GM12878 (cell line): ENCODE results near the gene IGFBP3. TPM values are rescaled to one million over a fixed set of nuclear protein-coding genes. Genes with fewer than 3 reads are reported as not detected.

Experiments used
- ATAC-seq: fragments of 200-7000 bp; cut with Tn5 transposase; 3 replicates; pipeline ENCODE4 v1.9.1; 2020; ENCODE audit warnings: mild to moderate bottlenecking, moderate library complexity
- BruUV-seq: library from RNA; stranded (reverse); fragments of 400-500 nt; replicated peaks from 2 replicates; lab custom pipeline; 2021; lab: Mats Ljungman, UMichigan
- CTCF ChIA-PET: fragments of 300-600 bp; sonication (Branson Sonifier 250); formaldehyde crosslinking; extraction: SDS; loops from one replicate; lab custom pipeline; 2021; ENCODE audit warnings: inconsistent platforms; lab: Yijun Ruan, JAX
- POLR2A ChIA-PET: fragments of 350-600 bp; formaldehyde crosslinking; extraction: SDS; loops from one replicate; lab custom pipeline; 2021; ENCODE audit warnings: inconsistent platforms; lab: Charles Lee
- RAD21 ChIA-PET: fragments of 300-600 bp; sonication (Branson Sonifier 250); formaldehyde crosslinking; loops from one replicate; lab custom pipeline; 2023; ENCODE audit warnings: antibody characterized with exemption; ENCODE audit not compliant: unreplicated experiment; lab: Charles Lee
- SMC1A ChIA-PET: fragments of 300-600 bp; sonication (Branson Sonifier 250); formaldehyde crosslinking; loops from one replicate; lab custom pipeline; 2023; ENCODE audit not compliant: unreplicated experiment, uncharacterized antibody; lab: Charles Lee
- DNase-seq: peaks from one replicate; pipeline ENCODE4 v3.0.0-alpha.2; 2011; ENCODE audit warnings: low read depth, low spot score
- FAIRE-seq: peaks from 3 replicates; lab custom pipeline; 2011; peaks lifted over from hg19 to GRCh38; lab: Jason Lieb, UNC
- H2AFZ ChIP-seq: 2 replicates; pipeline ENCODE4 v1.6.0; 2011; ENCODE audit warnings: low read depth, low read length, control low read depth; ENCODE audit not compliant: control insufficient read depth
- H3K27ac ChIP-seq: 2 replicates; pipeline ENCODE4 v1.5.1; 2011; ENCODE audit warnings: control low read depth; ENCODE audit not compliant: control insufficient read depth, insufficient read depth
- H3K27me3 ChIP-seq, 2 experiments: replicated peaks in 1 of 2; 2 replicates each; pipeline versions ENCODE4 v1.6.0 to v1.6.1; 2011; ENCODE audit warnings: low read length in 1 of 2; ENCODE audit not compliant: control insufficient read depth in 2 of 2, insufficient read depth in 2 of 2
- H3K36me3 ChIP-seq, 2 experiments: 2 replicates each; pipeline ENCODE4 v1.5.1; 2011; ENCODE audit warnings: low read length in 1 of 2; ENCODE audit not compliant: control insufficient read depth in 2 of 2, insufficient read depth in 2 of 2
- H3K4me1 ChIP-seq: 2 replicates; pipeline ENCODE4 v1.6.1; 2011; ENCODE audit warnings: mild to moderate bottlenecking, low read length, moderate library complexity, mixed read lengths; ENCODE audit not compliant: control insufficient read depth, insufficient read depth
- H3K4me2 ChIP-seq: 2 replicates; pipeline ENCODE4 v1.6.0; 2011; ENCODE audit warnings: control low read depth; ENCODE audit not compliant: control insufficient read depth, insufficient read depth
- H3K4me3 ChIP-seq: fragments of 200-600 bp; sonication (generic); 2 replicates; pipeline ENCODE4 v1.5.1; 2016
- H3K79me2 ChIP-seq: 2 replicates; pipeline ENCODE4 v1.6.0; 2011; ENCODE audit warnings: low read length; ENCODE audit not compliant: control insufficient read depth, insufficient read depth
- H3K9ac ChIP-seq: 2 replicates; pipeline ENCODE4 v1.8.0; 2011; ENCODE audit warnings: low read length, control low read depth, mixed read lengths; ENCODE audit not compliant: control insufficient read depth, insufficient read depth
- H3K9me3 ChIP-seq: replicated peaks from 3 replicates; pipeline ENCODE4 v1.5.1; 2011; ENCODE audit warnings: mild to moderate bottlenecking, low read length; ENCODE audit not compliant: control insufficient read depth, insufficient read depth
- H4K20me1 ChIP-seq: 2 replicates; pipeline ENCODE4 v1.6.0; 2011; ENCODE audit not compliant: control insufficient read depth, insufficient read depth
- CREM ChIP-seq: IDR thresholded peaks from 2 replicates; pipeline ENCODE4 v1.6.1; 2014; ENCODE audit warnings: antibody characterized with exemption, low read depth
- HSF1 ChIP-seq: fragments of 150-350 bp; IDR thresholded peaks from 2 replicates; pipeline ENCODE4 v1.6.1; 2014; ENCODE audit warnings: mild to moderate bottlenecking, low read depth, low read length
- IRF3 ChIP-seq: fragments of 450-650 bp; IDR thresholded peaks from 2 replicates; pipeline ENCODE4 v1.6.1; 2014; ENCODE audit warnings: mild to moderate bottlenecking
- MYB ChIP-seq: fragments of 150-350 bp; IDR thresholded peaks from 2 replicates; pipeline ENCODE4 v1.6.1; 2014; ENCODE audit warnings: mild to moderate bottlenecking, low read depth, low read length, borderline replicate concordance
- RBBP5 ChIP-seq: fragments of 200-600 bp; sonication (generic); conservative IDR thresholded peaks from 2 replicates; pipeline ENCODE4 v1.6.1; 2016
- RFX5 ChIP-seq: IDR thresholded peaks from 2 replicates; pipeline ENCODE4 v1.6.1; 2011; ENCODE audit warnings: low read depth, low read length, improper control_type of control experiment
- YY1 ChIP-seq: IDR thresholded peaks from 2 replicates; pipeline ENCODE4 v1.6.1; 2011; ENCODE audit warnings: low read depth, mild to moderate bottlenecking, low read length
- ZSCAN29 ChIP-seq: fragments of 450-650 bp; IDR thresholded peaks from 2 replicates; pipeline ENCODE4 v1.6.1; 2017; ENCODE audit warnings: mild to moderate bottlenecking, moderate library complexity
- WGBS: methylation state at CpG from one replicate; pipeline ENCODE4 v1.1.6; 2016; ENCODE audit warnings: low lambda C conversion rate; ENCODE audit not compliant: insufficient replicate concordance, insufficient coverage; ENCODE audit errors: missing lambda C conversion rate; 5-methylcytosine and 5-hydroxymethylcytosine counted together
- in situ Hi-C: fragments of 300-500 bp; cut with MboI; formaldehyde crosslinking; loops from 9 replicates; pipeline ENCODE4 v1.14.3; 2018; ENCODE audit warnings: mixed read lengths
- intact Hi-C: fragments of 100-400 bp; cut with micrococcal nuclease; formaldehyde crosslinking; loops from one replicate; pipeline ENCODE4 v1.14.2; 2022; ENCODE audit not compliant: unreplicated experiment
- polyA plus RNA-seq, 11 experiments: library from polyadenylated mRNA; depleted of rRNA in 4 of 11; unstranded in 6 of 11; stranded (reverse) in 5 of 11; fragments of >200 nt; fragmentation: Nextera tagmentation in 4 of 11; fragmentation: Illumina TruSeq in 1 of 11; extraction: Ambion mirVana in 4 of 11; extraction: Trizol in 1 of 11; gene quantifications; 1 replicate in 1 of 11; 2 replicates in 10 of 11; pipeline versions ENCODE4 v1.2.1 to v1.2.3, GENCODE V29; 2011 to 2016; ENCODE audit warnings: inconsistent platforms in 2 of 11, missing spikeins in 2 of 11, low read depth in 1 of 11
- total RNA-seq, 4 experiments: library from RNA; depleted of rRNA in 3 of 4; stranded (reverse); fragments of >200 nt in 3 of 4; fragmentation: Illumina TruSeq in 1 of 4; extraction: Trizol in 1 of 4; gene quantifications; 2 replicates each; pipeline versions ENCODE4 v1.2.1 to v1.2.3, GENCODE V29; 2013 to 2021

Gene IGFBP3
- total and polyA plus RNA-seq, 10 of the 15 experiments (the other 5 are each of a cell fraction or from before 2014, with no cell fraction given): 6.0 to 28.0 (median 15.6) TPM

- no peaks in the 10 kb centered on the region for H3K36me3 ChIP-seq
- no peaks in the 10 kb centered on the region for H3K9me3 ChIP-seq
- SMC1A ChIA-PET: no interaction called here
- no peak overlapping the region for H3K4me2 ChIP-seq
- POLR2A ChIA-PET: no interaction called here
- no TSS peak for BruUV-seq
- in situ Hi-C loops (loop anchor here (25.0 kb wide), 1 partner anchor 705 kb away; the partner anchor contains the start of gene RAMP3), intact Hi-C loops (no loop called here)
- no peaks in the 10 kb centered on the region for H4K20me1 ChIP-seq
- H3K79me2 ChIP-seq: no peaks in the 10 kb centered on the region
- H3K27ac ChIP-seq: no peak overlapping the region
- no peaks in the 10 kb centered on the region for H3K4me1 ChIP-seq
- H3K4me3 ChIP-seq: no peak overlapping the region
- no peaks in the 10 kb centered on the region; a peak in 2 of 4 replicates for H3K27me3 ChIP-seq
- RAD21 ChIA-PET: no interaction called here
- whole genome bisulfite sequencing: 44% methylated on average over 2 of the region's 2 CpGs
- TF ChIP-seq RFX5: no peak
- no peak for TF ChIP-seq YY1
- no peak for TF ChIP-seq ZSCAN29
- no peak for TF ChIP-seq CREM
- TF ChIP-seq MYB: no peak
- no peak for TF ChIP-seq HSF1
- TF ChIP-seq RBBP5: no peak
- no peak for TF ChIP-seq IRF3
- FAIRE-seq: no peak
- no peak overlapping the region for H2AFZ ChIP-seq
- no peak overlapping the region for H3K9ac ChIP-seq
- no peak for DNase-seq
- CTCF ChIA-PET: no interaction called here
- ATAC-seq: no peak
Observed at GRCh38 chr7:45867471-45867870, 53.6 kb downstream of the IGFBP3 start.
